Inflammatory macrophage (primary cell): Measurements from ENCODE around the gene BCAR3.
"Not testable (repeated sequence)": the region's sequence is repeated elsewhere in the genome, so short reads cannot be mapped to it uniquely, and the experiment has no call there.

Experiments used
- DNase-seq, 2 donors: peaks; one replicate each; pipeline ENCODE4 v3.0.0-alpha.2; 2020 to 2022

The BCAR3 gene

DNA sequence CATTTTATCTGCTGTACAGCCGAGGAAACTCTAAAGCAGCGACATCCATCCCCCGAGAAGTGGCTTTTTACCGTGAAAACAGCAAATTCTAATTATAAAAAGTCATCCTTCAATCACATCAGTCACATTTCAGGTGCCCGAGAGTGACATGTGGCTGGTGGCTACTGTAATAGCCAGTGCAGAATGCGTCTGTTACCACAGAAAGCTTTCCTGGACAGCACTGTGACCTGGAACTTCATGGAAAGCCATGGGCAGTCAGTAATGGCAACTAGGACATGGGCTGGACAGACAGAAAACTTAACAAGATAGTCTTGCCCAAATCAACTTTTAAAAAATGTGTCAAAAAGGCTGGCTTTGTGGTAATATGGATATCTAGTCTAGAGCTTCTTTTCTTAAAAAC, 106.6 kb downstream of the BCAR3 start:
- DNase-seq = no peak

DNA sequence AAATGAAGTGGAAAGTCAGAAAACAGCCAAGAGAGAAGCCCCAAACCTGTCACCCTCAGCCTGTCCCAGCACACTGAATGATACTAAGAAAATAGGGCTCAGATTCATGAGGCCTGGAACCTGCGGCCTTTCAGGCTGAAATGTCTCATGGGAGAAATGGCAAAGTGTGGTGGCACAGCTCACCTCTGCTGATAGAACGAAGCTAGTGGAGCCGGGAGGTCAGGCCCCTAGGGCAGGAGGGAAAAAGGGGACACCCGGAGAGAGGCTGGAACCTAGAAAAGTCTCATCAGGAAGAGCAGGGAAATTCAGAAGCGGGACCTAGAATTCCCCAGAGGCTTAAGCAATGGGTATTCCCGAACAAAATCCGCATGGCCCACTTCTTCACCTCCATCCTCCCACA, 107.1 kb downstream of the BCAR3 start:
- DNase-seq = no peak

- DNase-seq = no peak
Measured at GRCh38 chr1:93573940-93574469, 107.6 kb downstream of the BCAR3 start.

- no peak for DNase-seq
Measured at GRCh38 chr1:93571623-93572310, 109.9 kb downstream of the BCAR3 start.

GRCh38 chr1:93569489-93569888, 112.1 kb downstream of the BCAR3 start:
- peak; percentile 72 to 90 for DNase-seq

DNA sequence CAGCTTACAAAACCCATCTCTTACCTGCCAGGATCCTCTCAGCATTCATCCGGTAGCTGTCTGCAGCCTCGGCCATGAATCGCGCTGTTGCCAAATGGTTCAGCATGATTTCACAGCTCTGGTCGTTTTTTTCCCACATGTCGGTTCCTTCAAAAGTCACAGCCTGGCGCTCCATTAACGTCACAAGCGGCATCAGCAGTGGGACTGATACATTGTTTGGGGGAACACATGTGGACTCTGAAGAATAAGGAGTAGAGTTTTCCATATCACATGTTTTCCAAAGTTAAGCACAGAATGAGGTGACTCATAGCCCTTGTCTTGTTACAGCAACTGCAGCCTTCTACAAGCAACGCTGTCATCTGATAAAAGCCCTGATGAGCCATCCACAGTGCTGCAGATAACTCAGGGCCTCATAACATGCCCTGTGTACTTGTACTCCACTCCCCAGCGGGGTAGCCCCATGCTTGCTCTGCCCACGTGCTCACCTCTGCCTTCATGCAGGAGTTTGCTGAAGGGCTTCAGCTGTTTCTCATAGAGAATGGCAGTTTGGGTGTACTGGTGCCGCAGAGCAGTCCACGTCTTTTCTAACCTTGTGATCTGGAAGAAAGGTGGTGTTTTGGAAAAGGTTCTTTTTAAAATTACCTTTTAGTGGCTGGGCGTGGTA, 114.2 kb downstream of the BCAR3 start:
- DNase-seq = peak; percentile 40 to 76

DNA sequence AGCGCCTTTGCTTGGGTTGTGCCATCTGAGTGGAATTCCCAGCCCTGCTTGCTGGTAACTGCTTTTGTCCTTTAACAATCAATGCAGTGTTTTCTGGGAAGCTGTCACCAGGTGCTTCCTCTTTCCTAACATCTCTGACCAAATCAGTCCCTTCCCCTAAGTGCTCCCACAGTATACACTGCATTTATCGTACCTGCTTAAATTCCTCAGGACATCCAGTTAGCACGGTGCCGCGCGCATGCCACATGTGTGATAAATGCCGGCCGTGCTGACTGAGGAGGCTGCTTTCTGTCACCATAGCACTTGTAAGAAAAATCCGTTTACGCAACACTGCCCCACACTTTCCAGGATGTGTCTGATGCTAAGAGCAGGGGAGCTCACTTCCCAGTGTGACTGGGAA, 115.4 kb downstream of the BCAR3 start:
- peak in 1 of 2 donors; percentile 6 for DNase-seq

DNA sequence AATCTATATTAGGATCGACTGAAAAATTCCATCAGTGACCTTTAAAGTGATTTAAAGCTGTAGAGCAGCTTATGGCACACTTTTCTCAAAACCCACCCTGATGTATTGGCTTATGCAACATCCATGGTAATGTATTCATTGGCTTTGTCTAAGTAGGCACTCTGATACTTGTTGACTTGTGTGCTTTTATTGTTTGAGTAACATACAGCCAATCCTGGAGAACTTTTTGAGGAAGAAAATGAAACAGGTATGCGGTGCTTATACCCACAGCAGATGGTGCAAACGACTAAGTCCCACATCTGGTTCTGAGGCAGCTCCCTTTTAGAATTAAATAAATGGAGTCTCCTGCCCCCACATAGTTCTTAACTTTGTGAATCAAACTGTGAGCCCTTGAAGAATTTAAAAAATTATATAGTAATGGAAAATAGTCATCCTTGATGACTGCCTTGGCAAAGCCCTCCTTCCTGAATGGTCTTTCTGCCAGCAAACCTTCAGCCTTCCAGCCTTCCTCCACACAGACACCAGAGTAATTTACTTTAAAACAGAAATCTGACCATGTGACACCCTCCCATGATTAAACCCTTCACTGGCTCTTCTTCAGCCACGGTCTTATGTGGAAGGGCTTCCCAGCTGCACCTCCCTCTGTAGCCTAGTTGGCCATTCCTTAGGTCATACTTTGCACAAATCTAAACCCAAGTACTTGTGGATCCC, 116.0 kb downstream of the BCAR3 start:
- no peak for DNase-seq

- no peak for DNase-seq
Measured at GRCh38 chr1:93559695-93560094, 121.9 kb downstream of the BCAR3 start.

GRCh38 chr1:93559045-93559444, 122.6 kb downstream of the BCAR3 start:
- DNase-seq = peak; percentile 41 to 46

- no peak for DNase-seq
Measured at GRCh38 chr1:93556291-93556690, 125.3 kb downstream of the BCAR3 start.

- DNase-seq = no peak
Measured at GRCh38 chr1:93554883-93555872, 126.5 kb downstream of the BCAR3 start.

DNA sequence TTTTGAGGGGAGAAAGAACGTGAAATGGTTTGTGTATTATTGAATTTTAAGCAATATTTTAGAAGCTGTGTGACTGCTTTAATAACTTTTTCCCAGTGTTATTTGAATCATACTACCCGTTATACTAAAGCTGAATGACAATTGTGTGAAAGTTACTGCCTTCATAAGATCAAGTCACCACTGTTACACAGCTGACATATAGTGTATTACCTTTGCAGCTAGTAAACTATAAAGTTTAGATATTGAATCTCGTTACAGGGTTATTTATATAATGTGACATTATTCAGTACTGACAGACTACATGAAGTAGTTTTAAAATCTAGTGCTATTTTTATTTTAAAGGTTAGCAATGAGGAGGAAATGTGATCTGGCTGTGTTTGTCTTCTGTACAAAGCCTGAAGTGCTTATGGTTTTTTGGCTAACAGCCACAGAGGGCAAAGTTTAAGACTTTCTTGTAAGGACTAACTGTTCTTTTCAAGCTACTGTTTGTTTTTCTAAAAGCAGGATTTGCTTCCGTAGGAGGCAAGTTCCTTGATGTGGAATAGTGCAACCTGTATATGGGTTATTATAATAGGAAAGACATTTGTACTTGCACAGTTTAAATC, 127.6 kb downstream of the BCAR3 start:
- not testable (repeated sequence) for DNase-seq

DNA sequence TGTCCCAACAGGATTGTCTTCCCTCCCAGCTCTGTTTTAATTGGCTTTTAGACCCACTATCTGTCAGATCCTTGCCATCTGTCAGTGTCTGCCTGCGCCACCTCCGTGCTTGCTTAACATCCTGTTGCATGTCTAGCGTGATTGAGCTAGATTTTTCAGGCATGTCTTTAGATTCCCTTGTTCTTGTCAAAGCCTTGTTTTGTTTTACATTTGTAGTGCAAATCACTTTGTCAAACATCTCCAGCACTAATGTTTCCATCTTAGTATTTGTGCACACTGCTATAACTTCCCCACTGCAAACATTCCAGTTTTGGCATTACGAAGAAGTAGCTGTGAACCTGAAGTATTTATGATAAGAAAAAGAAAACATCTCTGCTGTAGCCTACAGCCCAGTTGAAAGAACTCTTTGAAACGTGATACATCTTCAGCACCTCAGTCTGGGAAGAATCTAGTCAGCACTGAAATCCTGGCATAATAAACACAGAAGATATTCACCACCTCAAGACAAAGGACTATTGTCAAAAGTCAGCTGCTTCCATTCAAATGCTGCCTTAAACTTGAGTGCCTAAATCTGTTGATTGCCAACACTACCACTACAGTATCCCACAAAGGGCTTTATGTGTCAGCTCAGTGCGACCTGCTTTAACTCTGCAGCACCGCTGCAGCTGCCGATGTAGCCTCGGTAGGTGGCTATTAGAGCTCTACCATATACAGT, 128.7 kb downstream of the BCAR3 start:
- DNase-seq = peak; percentile 62 to 67

GRCh38 chr1:93549811-93550210, 131.8 kb downstream of the BCAR3 start:
- peak; percentile 41 to 51 for DNase-seq

DNA sequence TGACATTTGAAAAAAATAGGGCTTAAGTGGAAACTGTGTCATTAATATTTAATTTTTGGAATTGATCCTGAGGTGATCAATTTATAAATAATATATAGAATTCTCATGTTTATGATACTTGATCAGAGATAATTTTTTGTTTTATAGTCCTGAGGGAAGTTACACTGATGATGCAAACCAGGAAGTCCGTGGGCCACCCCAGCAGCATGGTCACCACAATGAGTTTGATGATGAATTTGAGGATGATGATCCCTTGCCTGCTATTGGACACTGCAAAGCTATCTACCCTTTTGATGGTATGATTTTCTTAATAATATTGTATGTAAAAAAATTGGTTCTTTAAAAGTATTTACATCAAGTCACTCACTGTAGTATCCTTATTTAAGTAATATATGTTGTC, 132.5 kb downstream of the BCAR3 start:
- peak; percentile 19 to 52 for DNase-seq

- no peak for DNase-seq
Measured at GRCh38 chr1:93546162-93546863, 135.3 kb downstream of the BCAR3 start.

DNA sequence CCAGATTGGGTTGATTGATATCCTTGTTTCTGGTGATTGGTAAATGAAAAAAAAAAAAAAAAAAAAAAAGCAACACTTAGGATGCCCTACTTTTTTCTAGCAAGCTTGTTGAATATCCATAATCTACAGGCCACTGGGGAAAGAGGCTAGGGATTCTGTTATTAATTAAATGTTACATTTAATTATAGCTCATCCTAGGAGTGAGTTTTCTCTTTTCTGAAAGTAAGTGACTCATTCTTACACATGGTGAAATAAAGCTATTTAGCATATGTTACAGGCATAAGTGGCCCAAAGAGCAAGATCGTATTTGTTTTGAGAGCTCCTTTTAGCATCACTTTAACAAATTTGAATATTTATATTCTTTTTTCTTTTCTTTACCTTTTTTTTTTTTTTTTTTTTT, 139.2 kb downstream of the BCAR3 start:
- DNase-seq = no peak

GRCh38 chr1:93541045-93541444, 140.6 kb downstream of the BCAR3 start:
- no peak for DNase-seq

DNA sequence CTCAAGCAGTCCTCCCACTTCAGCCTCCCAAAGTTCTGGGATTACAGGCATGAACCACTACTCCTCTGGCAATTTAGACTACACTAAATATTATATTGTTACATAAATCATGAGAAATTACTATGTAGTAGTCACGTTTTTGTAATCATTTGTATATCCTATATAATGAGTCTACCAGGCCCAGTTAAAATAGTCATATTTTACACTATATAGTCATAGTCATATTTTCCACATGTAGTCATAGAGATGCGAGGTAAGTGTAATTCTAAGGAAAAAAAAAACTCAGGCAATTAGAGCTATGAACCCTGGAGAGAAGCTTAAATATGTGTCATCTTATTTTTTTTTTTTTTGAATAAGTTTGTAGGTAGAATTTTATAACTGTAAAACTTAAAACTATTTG, 143.7 kb downstream of the BCAR3 start:
- DNase-seq = no peak

DNA sequence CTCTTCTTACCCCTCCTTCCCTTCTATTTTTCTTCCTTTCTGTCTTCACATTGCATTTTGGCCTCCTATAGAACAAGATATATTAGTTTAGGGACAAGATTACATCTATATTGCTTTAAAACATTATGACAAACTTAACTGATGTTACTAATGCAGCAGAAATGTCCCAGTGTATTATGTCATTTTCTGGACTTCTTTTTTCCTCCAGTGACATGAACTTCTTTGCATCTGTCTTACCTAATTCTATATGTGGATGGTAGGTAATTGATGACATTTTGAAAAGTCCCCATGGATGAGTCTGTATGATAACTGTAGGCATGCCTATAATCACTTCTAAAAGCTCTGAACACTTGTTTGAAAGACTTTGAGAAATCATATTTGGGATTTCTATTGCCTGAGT, 144.2 kb downstream of the BCAR3 start:
- DNase-seq = no peak
